Heart left ventricle (tissue), 13 donors: ENCODE data around the gene ITPK1.

Source experiments
- POLR2A ChIP-seq, 2 donors: fragments of 450-650 bp; IDR thresholded peaks; one replicate each; pipeline ENCODE4 v1.6.1; 2017; ENCODE audit warnings: antibody characterized with exemption in 2 of 2, mild to moderate bottlenecking in 2 of 2, moderate library complexity in 2 of 2
- TF ChIP-seq, protein P1 (sequence below), 12 donors: fragments of 200-600 bp; sonication (generic) in 4 of 12; IDR thresholded peaks; one replicate each; pipeline versions ENCODE4 v1.5.0 to v1.8.0; 2018 to 2022; ENCODE audit warnings: antibody characterized with exemption in 12 of 12, mild to moderate bottlenecking in 5 of 12
- donor health status: ischemic (EF 13 %, LVEDD 7.1; RV severe dilation, severe dysfunction).
- donor health status: DM: no; HTN: yes; CAD: no.
- donor health status: DM: no; HTN: no; CAD: no.
- donor health status: ischemic (EF 25% LVEDD 6.9; RV normal size, moderate dysfunction).
- donor health status: ischemic (EF 25% LVEDD 5.7; RV mildly dilated, moderate dysfunction).
- donor health status: ischemic (EF 35%, LVEDD 5.7; RV mildly dilated, moderate dysfunction).
- donor health status: nonischemic (EF 11% LVEDD 7.7; RV severe dilation, severe dysfunction).
- donor health status: DM: yes; HTN: yes; CAD: no.
- donor health status: PGD.
- donor health status: ischemic (EF 29% LVEDD 5.4; RV normal size, mild dysfunction).
- donor health status: nonischemic (EF 23%, LVEDD 6.1; RV moderate dilation, normal function).

DNA sequence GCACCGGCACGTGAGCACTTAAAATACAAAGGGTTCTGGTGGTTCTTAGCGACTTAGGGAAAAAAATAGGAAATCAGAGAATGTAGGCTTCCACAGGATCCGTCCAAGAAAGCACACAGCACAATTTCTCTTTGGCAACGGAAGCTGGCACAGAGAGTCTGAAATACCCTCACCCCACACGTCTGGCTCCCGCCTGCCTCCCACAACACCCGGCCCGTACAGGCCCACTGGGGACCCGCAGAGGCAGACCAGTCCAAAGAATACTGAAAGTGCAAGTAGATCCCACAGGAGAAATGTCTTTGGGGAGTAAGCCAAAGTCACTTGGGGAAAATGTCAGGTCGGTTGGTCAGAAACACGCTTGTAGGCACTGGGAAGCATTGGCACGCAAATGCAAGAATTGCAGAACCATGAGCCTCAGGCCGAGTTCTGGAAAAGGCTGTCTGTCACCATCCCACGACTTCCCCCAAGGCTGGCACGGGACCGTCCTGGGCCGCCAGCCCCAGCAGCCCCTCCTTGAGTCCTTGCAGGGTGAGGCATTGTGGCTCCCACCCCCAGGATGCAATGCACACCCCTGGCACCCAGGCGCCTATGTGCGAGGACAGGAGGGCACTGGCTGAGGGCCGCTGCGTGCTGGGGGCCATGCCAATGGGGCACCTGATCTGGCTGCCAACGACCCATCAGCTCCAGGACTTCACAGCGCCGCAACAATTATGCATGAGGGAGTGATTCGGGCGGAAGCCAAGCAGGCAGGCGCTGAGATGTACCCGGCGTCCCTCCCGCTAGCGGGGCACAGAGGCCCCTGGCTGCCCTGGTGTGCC, 163.0 kb downstream of the ITPK1 start:
- TF ChIP-seq, protein P1, sequence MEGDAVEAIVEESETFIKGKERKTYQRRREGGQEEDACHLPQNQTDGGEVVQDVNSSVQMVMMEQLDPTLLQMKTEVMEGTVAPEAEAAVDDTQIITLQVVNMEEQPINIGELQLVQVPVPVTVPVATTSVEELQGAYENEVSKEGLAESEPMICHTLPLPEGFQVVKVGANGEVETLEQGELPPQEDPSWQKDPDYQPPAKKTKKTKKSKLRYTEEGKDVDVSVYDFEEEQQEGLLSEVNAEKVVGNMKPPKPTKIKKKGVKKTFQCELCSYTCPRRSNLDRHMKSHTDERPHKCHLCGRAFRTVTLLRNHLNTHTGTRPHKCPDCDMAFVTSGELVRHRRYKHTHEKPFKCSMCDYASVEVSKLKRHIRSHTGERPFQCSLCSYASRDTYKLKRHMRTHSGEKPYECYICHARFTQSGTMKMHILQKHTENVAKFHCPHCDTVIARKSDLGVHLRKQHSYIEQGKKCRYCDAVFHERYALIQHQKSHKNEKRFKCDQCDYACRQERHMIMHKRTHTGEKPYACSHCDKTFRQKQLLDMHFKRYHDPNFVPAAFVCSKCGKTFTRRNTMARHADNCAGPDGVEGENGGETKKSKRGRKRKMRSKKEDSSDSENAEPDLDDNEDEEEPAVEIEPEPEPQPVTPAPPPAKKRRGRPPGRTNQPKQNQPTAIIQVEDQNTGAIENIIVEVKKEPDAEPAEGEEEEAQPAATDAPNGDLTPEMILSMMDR (IDR thresholded peaks at IDR 0.05) = no peak
- TF ChIP-seq POLR2A (IDR thresholded peaks at IDR 0.05) = no peak
